PC-3 (cell line): ENCODE data around the gene NEAT1.

Experiments used
- EZH2 ChIP-seq: fragments of 300-600 bp; sonication (generic); IDR thresholded peaks from one replicate; pipeline ENCODE4 v1.6.1; 2017; ENCODE audit warnings: antibody characterized with exemption, mild to moderate bottlenecking, low read length; ENCODE audit not compliant: unreplicated experiment
- EZH2phosphoT487 ChIP-seq: fragments of 300-600 bp; sonication (generic); IDR thresholded peaks from 2 replicates; pipeline ENCODE4 v1.6.1; 2018; ENCODE audit warnings: mild to moderate bottlenecking, antibody characterized with exemption, low read length, borderline replicate concordance
- TF ChIP-seq, protein P1 (sequence below): fragments of 300-600 bp; sonication (generic); conservative IDR thresholded peaks from 2 replicates; pipeline ENCODE4 v1.5.1; 2017; ENCODE audit warnings: antibody characterized with exemption, low read depth, mild to moderate bottlenecking, low read length

DNA sequence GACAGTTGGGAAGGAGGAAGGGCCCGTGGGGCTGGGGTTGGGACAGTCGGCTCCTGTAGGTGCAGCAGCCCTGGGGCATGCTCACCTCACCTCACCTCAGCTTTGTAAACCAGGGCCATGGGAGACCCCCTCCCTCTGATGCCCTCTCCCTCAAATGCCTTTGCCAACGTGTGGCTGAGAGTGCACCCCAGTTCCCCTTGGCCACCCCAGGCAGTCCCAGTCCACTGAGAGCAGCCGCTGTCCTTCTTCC lies 4.2 kb upstream of the NEAT1 start:
- TF ChIP-seq, protein P1, sequence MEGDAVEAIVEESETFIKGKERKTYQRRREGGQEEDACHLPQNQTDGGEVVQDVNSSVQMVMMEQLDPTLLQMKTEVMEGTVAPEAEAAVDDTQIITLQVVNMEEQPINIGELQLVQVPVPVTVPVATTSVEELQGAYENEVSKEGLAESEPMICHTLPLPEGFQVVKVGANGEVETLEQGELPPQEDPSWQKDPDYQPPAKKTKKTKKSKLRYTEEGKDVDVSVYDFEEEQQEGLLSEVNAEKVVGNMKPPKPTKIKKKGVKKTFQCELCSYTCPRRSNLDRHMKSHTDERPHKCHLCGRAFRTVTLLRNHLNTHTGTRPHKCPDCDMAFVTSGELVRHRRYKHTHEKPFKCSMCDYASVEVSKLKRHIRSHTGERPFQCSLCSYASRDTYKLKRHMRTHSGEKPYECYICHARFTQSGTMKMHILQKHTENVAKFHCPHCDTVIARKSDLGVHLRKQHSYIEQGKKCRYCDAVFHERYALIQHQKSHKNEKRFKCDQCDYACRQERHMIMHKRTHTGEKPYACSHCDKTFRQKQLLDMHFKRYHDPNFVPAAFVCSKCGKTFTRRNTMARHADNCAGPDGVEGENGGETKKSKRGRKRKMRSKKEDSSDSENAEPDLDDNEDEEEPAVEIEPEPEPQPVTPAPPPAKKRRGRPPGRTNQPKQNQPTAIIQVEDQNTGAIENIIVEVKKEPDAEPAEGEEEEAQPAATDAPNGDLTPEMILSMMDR: no peak
- TF ChIP-seq EZH2 (no peak), EZH2phosphoT487 (no peak)
